ENCODE measurements around the gene TSHZ3. TPM values are rescaled to one million over a fixed set of nuclear protein-coding genes. Genes with fewer than 3 reads are reported as not detected.

The TSHZ3 gene
- total RNA-seq, 1 experiment from 2014 or later: 0.05 TPM

- CTCF ChIA-PET: no interaction called here
- no TSS peak for BruUV-seq (replicated peaks)
Measured at GRCh38 chr19:31286491-31286890, 62.7 kb downstream of the TSHZ3 start.

GRCh38 chr19:31285744-31286143, 63.5 kb downstream of the TSHZ3 start:
- ATAC-seq: no peak
- ChIA-PET RAD21 (ENCODE audit: low non-redundant PET in 1 of 2, low total read pairs in 2 of 2, uncharacterized antibody in 2 of 2, unreplicated experiment in 2 of 2) (no interaction called here), CTCF (no interaction called here)
- no peak for TF ChIP-seq EGR1 (IDR thresholded peaks at IDR 0.05; ENCODE audit: low read depth)
- no peak for TF ChIP-seq CEBPB (IDR thresholded peaks at IDR 0.05; ENCODE audit: low read depth)
- no peak for TF ChIP-seq MAX (IDR thresholded peaks at IDR 0.05)
- TF ChIP-seq TCF7L2 (IDR thresholded peaks at IDR 0.05; ENCODE audit: borderline replicate concordance, extremely low read depth, insufficient read depth, insufficient read length): no peak
- TF ChIP-seq ZBTB33 (IDR thresholded peaks at IDR 0.05; ENCODE audit: extremely low read depth, insufficient replicate concordance, low read length): no peak
- no peak for TF ChIP-seq ZFX (IDR thresholded peaks at IDR 0.05)
- no peak for TF ChIP-seq YY1 (IDR thresholded peaks at IDR 0.05; ENCODE audit: extremely low read depth, insufficient replicate concordance, low read depth, low read length)
- no peak for TF ChIP-seq POLR2AphosphoS5 (IDR thresholded peaks at IDR 0.05; ENCODE audit: low read depth, low read length)

More at GRCh38 chr19:31286491-31286890, 62.7 kb downstream of the TSHZ3 start:
- intact Hi-C loops (cut with micrococcal nuclease): no loop called here
- H3K79me2 ChIP-seq (ENCODE audit: insufficient read depth, low read length): no peaks in the 10 kb centered on the region
- H3K9ac ChIP-seq (ENCODE audit: low read length): no peak overlapping the region
- no peaks in the 10 kb centered on the region for H3K4me1 ChIP-seq (ENCODE audit: control insufficient read depth in 1 of 2, insufficient read depth in 2 of 2, low read length in 2 of 2)
- POLR2A ChIA-PET: no interaction called here
- RAD21 ChIA-PET (ENCODE audit: low non-redundant PET in 1 of 2, low total read pairs in 2 of 2, uncharacterized antibody in 2 of 2, unreplicated experiment in 2 of 2): no interaction called here
- no peak for DNase-seq (ENCODE audit: low read depth, low spot score)
- H3K36me3 ChIP-seq (ENCODE audit: control insufficient read depth in 1 of 2, insufficient read depth in 2 of 2, low read length in 2 of 2): no peaks in the 10 kb centered on the region
- no peak overlapping the region for H3K4me3 ChIP-seq (replicated peaks in 1 of 2; ENCODE audit: low read depth in 1 of 2, low read length in 2 of 2)
- no peak overlapping the region for H2AFZ ChIP-seq (ENCODE audit: low read depth, low read length, poor library complexity, severe bottlenecking)
- no peaks in the 10 kb centered on the region for H3K27me3 ChIP-seq (ENCODE audit: insufficient read depth, low read length)
- H4K20me1 ChIP-seq (ENCODE audit: insufficient read depth): no peaks in the 10 kb centered on the region
- H3K9me2 ChIP-seq (ENCODE audit: insufficient read depth): no peaks in the 10 kb centered on the region
- no peak for ATAC-seq
- H3K27ac ChIP-seq (ENCODE audit: low read depth, low read length): no peak overlapping the region
- TF ChIP-seq ZNF274 (IDR thresholded peaks at IDR 0.05; ENCODE audit: low read depth, low read length): no peak
- no peak for TF ChIP-seq MAX (IDR thresholded peaks at IDR 0.05)
- TF ChIP-seq, protein P1, sequence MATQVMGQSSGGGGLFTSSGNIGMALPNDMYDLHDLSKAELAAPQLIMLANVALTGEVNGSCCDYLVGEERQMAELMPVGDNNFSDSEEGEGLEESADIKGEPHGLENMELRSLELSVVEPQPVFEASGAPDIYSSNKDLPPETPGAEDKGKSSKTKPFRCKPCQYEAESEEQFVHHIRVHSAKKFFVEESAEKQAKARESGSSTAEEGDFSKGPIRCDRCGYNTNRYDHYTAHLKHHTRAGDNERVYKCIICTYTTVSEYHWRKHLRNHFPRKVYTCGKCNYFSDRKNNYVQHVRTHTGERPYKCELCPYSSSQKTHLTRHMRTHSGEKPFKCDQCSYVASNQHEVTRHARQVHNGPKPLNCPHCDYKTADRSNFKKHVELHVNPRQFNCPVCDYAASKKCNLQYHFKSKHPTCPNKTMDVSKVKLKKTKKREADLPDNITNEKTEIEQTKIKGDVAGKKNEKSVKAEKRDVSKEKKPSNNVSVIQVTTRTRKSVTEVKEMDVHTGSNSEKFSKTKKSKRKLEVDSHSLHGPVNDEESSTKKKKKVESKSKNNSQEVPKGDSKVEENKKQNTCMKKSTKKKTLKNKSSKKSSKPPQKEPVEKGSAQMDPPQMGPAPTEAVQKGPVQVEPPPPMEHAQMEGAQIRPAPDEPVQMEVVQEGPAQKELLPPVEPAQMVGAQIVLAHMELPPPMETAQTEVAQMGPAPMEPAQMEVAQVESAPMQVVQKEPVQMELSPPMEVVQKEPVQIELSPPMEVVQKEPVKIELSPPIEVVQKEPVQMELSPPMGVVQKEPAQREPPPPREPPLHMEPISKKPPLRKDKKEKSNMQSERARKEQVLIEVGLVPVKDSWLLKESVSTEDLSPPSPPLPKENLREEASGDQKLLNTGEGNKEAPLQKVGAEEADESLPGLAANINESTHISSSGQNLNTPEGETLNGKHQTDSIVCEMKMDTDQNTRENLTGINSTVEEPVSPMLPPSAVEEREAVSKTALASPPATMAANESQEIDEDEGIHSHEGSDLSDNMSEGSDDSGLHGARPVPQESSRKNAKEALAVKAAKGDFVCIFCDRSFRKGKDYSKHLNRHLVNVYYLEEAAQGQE (IDR thresholded peaks at IDR 0.05; ENCODE audit: low read depth): no peak
- peaks cover 3 to 27% of the 10 kb centered on the region in 2 experiments; a peak in 2 of 4 replicates for H3K9me3 ChIP-seq (ENCODE audit: control insufficient read depth in 1 of 2, insufficient read depth in 1 of 2, low read depth in 1 of 2, low read length in 2 of 2)
- H3K4me2 ChIP-seq (ENCODE audit: low read length): no peak overlapping the region

More at GRCh38 chr19:31285744-31286143, 63.5 kb downstream of the TSHZ3 start:
- H3K9me2 ChIP-seq (ENCODE audit: insufficient read depth): no peaks in the 10 kb centered on the region
- intact Hi-C loops (cut with micrococcal nuclease): no loop called here
- no peaks in the 10 kb centered on the region for H3K4me1 ChIP-seq (ENCODE audit: control insufficient read depth in 1 of 2, insufficient read depth in 2 of 2, low read length in 2 of 2)
- no peaks in the 10 kb centered on the region for H3K36me3 ChIP-seq (ENCODE audit: control insufficient read depth in 1 of 2, insufficient read depth in 2 of 2, low read length in 2 of 2)
- H4K20me1 ChIP-seq (ENCODE audit: insufficient read depth): no peaks in the 10 kb centered on the region
- H2AFZ ChIP-seq (ENCODE audit: low read depth, low read length, poor library complexity, severe bottlenecking): no peak overlapping the region
- no TSS peak for BruUV-seq (replicated peaks)
- no peaks in the 10 kb centered on the region for H3K79me2 ChIP-seq (ENCODE audit: insufficient read depth, low read length)
- H3K9me3 ChIP-seq (ENCODE audit: control insufficient read depth in 1 of 2, insufficient read depth in 1 of 2, low read depth in 1 of 2, low read length in 2 of 2): peaks cover 3 to 31% of the 10 kb centered on the region in 2 experiments; a peak in 2 of 4 replicates
- no peaks in the 10 kb centered on the region for H3K27me3 ChIP-seq (ENCODE audit: insufficient read depth, low read length)
- no peak overlapping the region for H3K27ac ChIP-seq (ENCODE audit: low read depth, low read length)
- H3K9ac ChIP-seq (ENCODE audit: low read length): no peak overlapping the region
- no peak for DNase-seq (ENCODE audit: low read depth, low spot score)
- POLR2A ChIA-PET: no interaction called here
- H3K4me2 ChIP-seq (ENCODE audit: low read length): no peak overlapping the region
- H3K4me3 ChIP-seq (replicated peaks in 1 of 2; ENCODE audit: low read depth in 1 of 2, low read length in 2 of 2): no peak overlapping the region

Data from HCT116 (cell line).